ENCODE results near the gene DNAH6. TPM values are rescaled to one million over a fixed set of nuclear protein-coding genes. Genes with fewer than 3 reads are reported as not detected.

The DNAH6 gene
- polyA plus RNA-seq, 3 donors: 0.04 TPM; not detected in 2

DNA sequence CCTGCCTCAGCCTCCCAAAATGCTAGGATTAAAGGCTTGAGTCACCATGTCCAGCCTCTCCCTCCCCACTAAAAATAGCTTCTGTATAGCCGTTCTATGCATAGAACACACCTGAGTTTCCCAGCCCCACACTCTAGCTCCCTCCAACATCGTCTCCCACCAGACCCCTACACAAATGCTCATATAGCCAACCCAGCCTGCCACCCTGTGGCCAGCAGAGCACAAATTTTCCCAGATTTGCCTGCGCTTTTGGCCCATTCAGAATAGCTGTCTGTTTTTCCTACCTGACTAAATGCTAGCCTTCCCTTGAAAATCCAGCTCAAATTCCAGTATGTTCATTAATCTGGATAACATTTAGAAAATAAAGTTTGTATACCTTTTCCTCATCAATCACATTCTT, 341.8 kb downstream of the DNAH6 start:
- 71% methylated on average over 2 of the region's 3 CpGs for WGBS (ENCODE audit: insufficient coverage)
- TF ChIP-seq, protein P1, sequence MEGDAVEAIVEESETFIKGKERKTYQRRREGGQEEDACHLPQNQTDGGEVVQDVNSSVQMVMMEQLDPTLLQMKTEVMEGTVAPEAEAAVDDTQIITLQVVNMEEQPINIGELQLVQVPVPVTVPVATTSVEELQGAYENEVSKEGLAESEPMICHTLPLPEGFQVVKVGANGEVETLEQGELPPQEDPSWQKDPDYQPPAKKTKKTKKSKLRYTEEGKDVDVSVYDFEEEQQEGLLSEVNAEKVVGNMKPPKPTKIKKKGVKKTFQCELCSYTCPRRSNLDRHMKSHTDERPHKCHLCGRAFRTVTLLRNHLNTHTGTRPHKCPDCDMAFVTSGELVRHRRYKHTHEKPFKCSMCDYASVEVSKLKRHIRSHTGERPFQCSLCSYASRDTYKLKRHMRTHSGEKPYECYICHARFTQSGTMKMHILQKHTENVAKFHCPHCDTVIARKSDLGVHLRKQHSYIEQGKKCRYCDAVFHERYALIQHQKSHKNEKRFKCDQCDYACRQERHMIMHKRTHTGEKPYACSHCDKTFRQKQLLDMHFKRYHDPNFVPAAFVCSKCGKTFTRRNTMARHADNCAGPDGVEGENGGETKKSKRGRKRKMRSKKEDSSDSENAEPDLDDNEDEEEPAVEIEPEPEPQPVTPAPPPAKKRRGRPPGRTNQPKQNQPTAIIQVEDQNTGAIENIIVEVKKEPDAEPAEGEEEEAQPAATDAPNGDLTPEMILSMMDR (IDR thresholded peaks at IDR 0.05): no peak
- Mint-ChIP-seq H3K4me3 (no peak overlapping the region), H3K4me1 (peaks cover 35% of the 10 kb centered on the region), H3K27ac (peak overlapping the region in 2 of 7 donors; percentile 60 to 79), H3K36me3 (peaks cover 3% of the 10 kb centered on the region in 2 donors), H3K27me3 (ENCODE audit: low read depth in 3 of 3) (peaks cover 2 to 6% (median 4%) of the 10 kb centered on the region in 3 donors), H3K9me3 (peaks cover 6 to 15% (median 8%) of the 10 kb centered on the region in 7 donors)
- intact Hi-C loops (cut with micrococcal nuclease): no loop called here
- H3K4me3 ChIP-seq (replicated peaks in 1 of 3; ENCODE audit: low read depth in 2 of 3, low read length in 3 of 3): no peak overlapping the region
- no peak overlapping the region for H3K4me2 ChIP-seq (replicated peaks; ENCODE audit: extremely low read depth, low read length, poor library complexity, severe bottlenecking)
- peaks cover 21 to 25% of the 10 kb centered on the region in 2 donors for H3K4me1 ChIP-seq (ENCODE audit: control insufficient read depth in 1 of 2, insufficient read depth in 2 of 2, low read length in 2 of 2)
- H3K27me3 ChIP-seq (ENCODE audit: control insufficient read depth in 2 of 2, insufficient read depth in 2 of 2, low read length in 2 of 2): no peaks in the 10 kb centered on the region
- no peak overlapping the region for H3K9ac ChIP-seq (ENCODE audit: insufficient read depth, low read length, poor library complexity, severe bottlenecking)
- no peak overlapping the region for H2AFZ ChIP-seq (ENCODE audit: insufficient read depth, low read depth, low read length, poor library complexity, severe bottlenecking)
- H4K20me1 ChIP-seq (ENCODE audit: insufficient read depth, low read length): no peaks in the 10 kb centered on the region
- H3K27ac ChIP-seq (ENCODE audit: low read depth in 1 of 2, low read length in 2 of 2): no peak overlapping the region
- peaks cover 6 to 7% of the 10 kb centered on the region in 2 donors for H3K9me3 ChIP-seq (replicated peaks in 1 of 2; ENCODE audit: control insufficient read depth in 1 of 2, insufficient read depth in 1 of 2, low read length in 2 of 2)
- DNase-seq: no peak
- no peaks in the 10 kb centered on the region for H3K79me2 ChIP-seq (ENCODE audit: insufficient read depth, low read length)
- no peaks in the 10 kb centered on the region for H3K36me3 ChIP-seq (replicated peaks in 1 of 2; ENCODE audit: control insufficient read depth in 1 of 2, insufficient read depth in 2 of 2, low read length in 2 of 2)

DNA sequence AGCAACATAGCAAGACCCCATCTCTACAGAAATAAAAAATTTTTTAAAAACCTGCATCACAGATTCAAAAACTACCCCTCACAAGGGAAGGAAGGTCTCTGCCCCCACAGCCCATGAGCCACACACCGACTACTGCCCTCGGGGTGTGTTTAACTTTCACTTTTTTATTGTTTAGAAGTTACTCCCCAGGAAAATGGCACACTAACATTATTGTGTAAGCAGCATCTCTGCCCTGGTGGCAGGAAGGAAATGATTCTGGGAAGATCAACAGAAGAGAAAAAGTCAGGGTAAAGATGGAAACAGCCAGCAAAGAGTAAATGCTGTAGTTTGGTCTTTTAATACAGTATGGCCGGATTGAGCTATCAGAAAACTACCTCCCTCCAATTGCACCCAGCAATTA, 342.6 kb downstream of the DNAH6 start:
- H3K4me3 ChIP-seq (replicated peaks in 1 of 3; ENCODE audit: low read depth in 2 of 3, low read length in 3 of 3): peak overlapping the region in 1 of 3 experiments; percentile 15
- WGBS (ENCODE audit: insufficient coverage): no CpG with 5 or more reads among the region's 3 CpGs
- TF ChIP-seq, protein P1 (IDR thresholded peaks at IDR 0.05): no peak
- no peaks in the 10 kb centered on the region for H3K36me3 ChIP-seq (replicated peaks in 1 of 2; ENCODE audit: control insufficient read depth in 1 of 2, insufficient read depth in 2 of 2, low read length in 2 of 2)
- H3K79me2 ChIP-seq (ENCODE audit: insufficient read depth, low read length): no peaks in the 10 kb centered on the region
- H3K4me3 Mint-ChIP-seq: peak overlapping the region; percentile 31 to 76
- no peak overlapping the region for H3K9ac ChIP-seq (ENCODE audit: insufficient read depth, low read length, poor library complexity, severe bottlenecking)
- peak overlapping the region in 1 of 2 donors; percentile 17 for H3K27ac ChIP-seq (ENCODE audit: low read depth in 1 of 2, low read length in 2 of 2)
- H3K27me3 Mint-ChIP-seq (ENCODE audit: low read depth in 3 of 3): peaks cover 2 to 6% (median 4%) of the 10 kb centered on the region in 3 donors
- no peak for DNase-seq
- H4K20me1 ChIP-seq (ENCODE audit: insufficient read depth, low read length): no peaks in the 10 kb centered on the region
- peaks cover 21 to 25% of the 10 kb centered on the region in 2 donors for H3K4me1 ChIP-seq (ENCODE audit: control insufficient read depth in 1 of 2, insufficient read depth in 2 of 2, low read length in 2 of 2)
- no peaks in the 10 kb centered on the region for H3K9me3 ChIP-seq (replicated peaks in 1 of 2; ENCODE audit: control insufficient read depth in 1 of 2, insufficient read depth in 1 of 2, low read length in 2 of 2)
- intact Hi-C loops (cut with micrococcal nuclease): no loop called here
- H2AFZ ChIP-seq (ENCODE audit: insufficient read depth, low read depth, low read length, poor library complexity, severe bottlenecking): peak overlapping the region; percentile 34
- H3K4me1 Mint-ChIP-seq: peaks cover 35% of the 10 kb centered on the region
- H3K4me2 ChIP-seq (replicated peaks; ENCODE audit: extremely low read depth, low read length, poor library complexity, severe bottlenecking): peak overlapping the region; percentile 13
- no peaks in the 10 kb centered on the region for H3K36me3 Mint-ChIP-seq
- peaks cover 0 to 8% (median 4%) of the 10 kb centered on the region in 7 donors for H3K9me3 Mint-ChIP-seq
- peak overlapping the region in 3 of 7 donors; percentile 53 to 83 (median 74) for H3K27ac Mint-ChIP-seq
- no peaks in the 10 kb centered on the region for H3K27me3 ChIP-seq (ENCODE audit: control insufficient read depth in 2 of 2, insufficient read depth in 2 of 2, low read length in 2 of 2)
